H9 (cell line): ENCODE results near the gene IKZF1. TPM values are rescaled to one million over a fixed set of nuclear protein-coding genes. Genes with fewer than 3 reads are reported as not detected.

Experiments used
- DNase-seq: peaks from one replicate; pipeline ENCODE4 v3.0.0-alpha.2; 2017
- H2AFZ ChIP-seq: one replicate; pipeline ENCODE4 v1.6.1; 2013; ENCODE audit warnings: mild to moderate bottlenecking, low read length, control low read depth, moderate library complexity
- H2AK5ac ChIP-seq: 2 replicates; pipeline ENCODE4 v1.6.1; 2013; ENCODE audit warnings: low read length, control low read depth, mixed read lengths; ENCODE audit not compliant: insufficient read length
- H2BK120ac ChIP-seq: one replicate; pipeline ENCODE4 v1.6.1; 2013; ENCODE audit warnings: low read depth, mild to moderate bottlenecking, low read length, control low read depth, inconsistent platforms; ENCODE audit not compliant: poor library complexity, severe bottlenecking
- H2BK12ac ChIP-seq: 2 replicates; pipeline ENCODE4 v1.6.1; 2013; ENCODE audit warnings: low read length, control low read depth, mixed read lengths, low read depth; ENCODE audit not compliant: insufficient read length
- H2BK15ac ChIP-seq: 2 replicates; pipeline ENCODE4 v1.6.1; 2013; ENCODE audit warnings: low read depth, low read length, control low read depth
- H2BK20ac ChIP-seq: one replicate; pipeline ENCODE4 v1.6.1; 2013; ENCODE audit warnings: low read depth, mild to moderate bottlenecking, low read length, control low read depth, inconsistent platforms; ENCODE audit not compliant: poor library complexity, severe bottlenecking
- H2BK5ac ChIP-seq: 2 replicates; pipeline ENCODE4 v1.6.1; 2013; ENCODE audit warnings: low read length, control low read depth, mixed read lengths; ENCODE audit not compliant: insufficient read length
- H3K14ac ChIP-seq: 2 replicates; pipeline ENCODE4 v1.6.1; 2013; ENCODE audit warnings: low read length, control low read depth; ENCODE audit not compliant: insufficient read depth
- H3K18ac ChIP-seq: 2 replicates; pipeline ENCODE4 v1.6.1; 2013; ENCODE audit warnings: low read depth, mild to moderate bottlenecking, mixed read lengths, low read length, control low read depth; ENCODE audit not compliant: insufficient read length
- H3K23ac ChIP-seq: 2 replicates; pipeline ENCODE4 v1.6.1; 2013; ENCODE audit warnings: low read length, control low read depth, mixed read lengths, low read depth; ENCODE audit not compliant: insufficient read length
- H3K23me2 ChIP-seq: 2 replicates; pipeline ENCODE4 v1.6.1; 2013; ENCODE audit warnings: low read depth, mild to moderate bottlenecking, mixed read lengths, low read length, control low read depth; ENCODE audit not compliant: insufficient read length, poor library complexity, severe bottlenecking
- H3K27ac ChIP-seq: 2 replicates; pipeline ENCODE4 v1.5.1; 2013; ENCODE audit warnings: low read length, control low read depth, mixed read lengths, low read depth; ENCODE audit not compliant: insufficient read length
- H3K27me3 ChIP-seq: 2 replicates; pipeline ENCODE4 v1.6.1; 2013; ENCODE audit warnings: low read length, control low read depth, inconsistent platforms; ENCODE audit not compliant: insufficient read depth
- H3K4ac ChIP-seq: 2 replicates; pipeline ENCODE4 v1.6.1; 2013; ENCODE audit warnings: low read depth, mild to moderate bottlenecking, control low read depth, inconsistent platforms, low read length, moderate library complexity
- H3K4me1 ChIP-seq: 2 replicates; pipeline ENCODE4 v1.6.1; 2013; ENCODE audit warnings: low read length, control low read depth, inconsistent platforms; ENCODE audit not compliant: insufficient read depth
- H3K4me2 ChIP-seq: 2 replicates; pipeline ENCODE4 v1.6.1; 2013; ENCODE audit warnings: low read length, control low read depth, mixed read lengths; ENCODE audit not compliant: insufficient read length, insufficient read depth
- H3K56ac ChIP-seq: 2 replicates; pipeline ENCODE4 v1.6.1; 2013; ENCODE audit warnings: low read depth, mild to moderate bottlenecking, mixed read lengths, low read length, control low read depth; ENCODE audit not compliant: insufficient read length
- H3K79me1 ChIP-seq: 2 replicates; pipeline ENCODE4 v1.6.1; 2013; ENCODE audit warnings: low read depth, mild to moderate bottlenecking, moderate library complexity, low read length, control low read depth, inconsistent platforms; ENCODE audit not compliant: insufficient read depth, poor library complexity, severe bottlenecking
- H3K79me2 ChIP-seq: 2 replicates; pipeline ENCODE4 v1.6.1; 2013; ENCODE audit warnings: low read length, control low read depth, inconsistent platforms; ENCODE audit not compliant: insufficient read depth
- H3K9ac ChIP-seq: 2 replicates; pipeline ENCODE4 v1.6.1; 2013; ENCODE audit warnings: low read length, control low read depth, mixed read lengths; ENCODE audit not compliant: insufficient read length; ENCODE audit errors: extremely low read depth
- H3K9me3 ChIP-seq: one replicate; pipeline ENCODE4 v1.6.1; 2013; ENCODE audit warnings: low read depth, low read length, inconsistent platforms; ENCODE audit not compliant: control insufficient read depth
- H3T11ph ChIP-seq: one replicate; pipeline ENCODE4 v1.6.1; 2013; ENCODE audit warnings: mild to moderate bottlenecking, low read length, control low read depth, inconsistent platforms
- H4K20me1 ChIP-seq: one replicate; pipeline ENCODE4 v1.6.1; 2013; ENCODE audit not compliant: control insufficient read depth, insufficient read length, insufficient read depth
- H4K5ac ChIP-seq: 2 replicates; pipeline ENCODE4 v1.6.1; 2013; ENCODE audit warnings: low read depth, mild to moderate bottlenecking, mixed read lengths, low read length, control low read depth; ENCODE audit not compliant: insufficient read length
- H4K8ac ChIP-seq: replicated peaks from 2 replicates; pipeline ENCODE4 v1.6.1; 2013; ENCODE audit warnings: low read length, control low read depth, mixed read lengths, low read depth; ENCODE audit not compliant: insufficient read length
- H4K91ac ChIP-seq: 2 replicates; pipeline ENCODE4 v1.6.1; 2013; ENCODE audit warnings: low read depth, mild to moderate bottlenecking, moderate library complexity, mixed read lengths, low read length, control low read depth; ENCODE audit not compliant: insufficient read length
- H3K27ac Mint-ChIP-seq, 3 experiments: 2 replicates in 2 of 3; 3 replicates in 1 of 3; pipeline ENCODE4 v1.8.0; 2020 to 2021; ENCODE audit warnings: mixed read lengths in 3 of 3, mild to moderate bottlenecking in 1 of 3, moderate library complexity in 1 of 3
- H3K27me3 Mint-ChIP-seq: 2 replicates; pipeline ENCODE4 v1.8.0; 2021; ENCODE audit warnings: low read depth, mild to moderate bottlenecking, moderate library complexity, mixed read lengths
- H3K36me3 Mint-ChIP-seq, 3 experiments: 2 replicates in 2 of 3; 3 replicates in 1 of 3; pipeline ENCODE4 v1.8.0; 2020 to 2021; ENCODE audit warnings: low read depth in 3 of 3, mixed read lengths in 3 of 3; ENCODE audit not compliant: insufficient read depth in 1 of 3
- H3K4me1 Mint-ChIP-seq, 2 experiments: 2 replicates each; pipeline ENCODE4 v1.8.0; 2020; ENCODE audit warnings: mixed read lengths in 2 of 2
- H3K4me3 Mint-ChIP-seq, 2 experiments: 2 replicates in 1 of 2; 3 replicates in 1 of 2; pipeline ENCODE4 v1.8.0; 2020 to 2021; ENCODE audit warnings: mild to moderate bottlenecking in 2 of 2, mixed read lengths in 2 of 2, moderate library complexity in 1 of 2
- H3K9me3 Mint-ChIP-seq, 2 experiments: 2 replicates in 1 of 2; 3 replicates in 1 of 2; pipeline ENCODE4 v1.8.0; 2020; ENCODE audit warnings: mild to moderate bottlenecking in 2 of 2, mixed read lengths in 2 of 2, moderate library complexity in 1 of 2
- CTCF ChIP-seq: fragments of 200-600 bp; sonication (generic); conservative IDR thresholded peaks from 3 replicates; pipeline ENCODE4 v1.8.0; 2021; ENCODE audit warnings: antibody characterized with exemption, mild to moderate bottlenecking
- WGBS: extraction: QIAGEN DNeasy Blood & Tissue Kit; methylation state at CpG from one replicate; pipeline ENCODE4 v1.1.7; 2013; ENCODE audit warnings: missing lambda C conversion rate, low lambda C conversion rate, mixed read lengths; ENCODE audit not compliant: insufficient read length; ENCODE audit errors: extremely low coverage; 5-methylcytosine and 5-hydroxymethylcytosine counted together
- total RNA-seq: library from RNA; stranded (reverse); gene quantifications from 2 replicates; pipeline ENCODE4 v1.2.1, GENCODE V29; 2021

The IKZF1 gene
- total RNA-seq, 1 experiment from 2014 or later, result 0.98 TPM

- no peak overlapping the region for H2BK5ac ChIP-seq
- H3K14ac ChIP-seq, result no peak overlapping the region
- H2AK5ac ChIP-seq, result no peak overlapping the region
- no peak for DNase-seq
- no peaks in the 10 kb centered on the region for H4K20me1 ChIP-seq
- Mint-ChIP-seq H3K9me3 (no peaks in the 10 kb centered on the region; a peak in 1 of 5 replicates), H3K4me1 (peaks cover 47 to 54% of the 10 kb centered on the region in 2 experiments), H3K27ac (no peak overlapping the region), H3K27me3 (peaks cover 3% of the 10 kb centered on the region; the same call in 1 of the 2 replicates), H3K4me3 (no peak overlapping the region), H3K36me3 (no peaks in the 10 kb centered on the region; a peak in 1 of 7 replicates)
- no peak overlapping the region for H4K5ac ChIP-seq
- no peak overlapping the region for H2BK12ac ChIP-seq
- H2BK20ac ChIP-seq, result no peak overlapping the region
- no peak overlapping the region for H2BK120ac ChIP-seq
- no peaks in the 10 kb centered on the region for H3K27me3 ChIP-seq
- H3K4me2 ChIP-seq, result no peak overlapping the region
- H2AFZ ChIP-seq, result no peak overlapping the region
- no peak overlapping the region for H3K9ac ChIP-seq
- peaks cover 6% of the 10 kb centered on the region; the same call in 1 of the 2 replicates for H3K4me1 ChIP-seq
- no peak overlapping the region for H3T11ph ChIP-seq
- no peaks in the 10 kb centered on the region for H3K79me2 ChIP-seq
- H3K23ac ChIP-seq, result no peak overlapping the region
- H4K8ac ChIP-seq, result no peak overlapping the region
- WGBS, result no CpG with 5 or more reads among the region's 7 CpGs
- no peak overlapping the region for H4K91ac ChIP-seq
- H2BK15ac ChIP-seq, result no peak overlapping the region
- H3K23me2 ChIP-seq, result no peaks in the 10 kb centered on the region
- no peak overlapping the region for H3K4ac ChIP-seq
- no peak overlapping the region for H3K27ac ChIP-seq
- H3K18ac ChIP-seq, result no peak overlapping the region
- no peak overlapping the region for H3K56ac ChIP-seq
- H3K79me1 ChIP-seq, result no peaks in the 10 kb centered on the region
- TF ChIP-seq CTCF, result no peak
- no peaks in the 10 kb centered on the region for H3K9me3 ChIP-seq
Measured at GRCh38 chr7:50317221-50317678, 12.7 kb downstream of the IKZF1 start.
